ENCODE measurements around the gene DNM3. TPM values are rescaled to one million over a fixed set of nuclear protein-coding genes. Genes with fewer than 3 reads are reported as not detected.

DNM3 gene
- total and polyA plus RNA-seq, 9 donors, result 3.1 to 6.5 (median 4.4) TPM

DNA sequence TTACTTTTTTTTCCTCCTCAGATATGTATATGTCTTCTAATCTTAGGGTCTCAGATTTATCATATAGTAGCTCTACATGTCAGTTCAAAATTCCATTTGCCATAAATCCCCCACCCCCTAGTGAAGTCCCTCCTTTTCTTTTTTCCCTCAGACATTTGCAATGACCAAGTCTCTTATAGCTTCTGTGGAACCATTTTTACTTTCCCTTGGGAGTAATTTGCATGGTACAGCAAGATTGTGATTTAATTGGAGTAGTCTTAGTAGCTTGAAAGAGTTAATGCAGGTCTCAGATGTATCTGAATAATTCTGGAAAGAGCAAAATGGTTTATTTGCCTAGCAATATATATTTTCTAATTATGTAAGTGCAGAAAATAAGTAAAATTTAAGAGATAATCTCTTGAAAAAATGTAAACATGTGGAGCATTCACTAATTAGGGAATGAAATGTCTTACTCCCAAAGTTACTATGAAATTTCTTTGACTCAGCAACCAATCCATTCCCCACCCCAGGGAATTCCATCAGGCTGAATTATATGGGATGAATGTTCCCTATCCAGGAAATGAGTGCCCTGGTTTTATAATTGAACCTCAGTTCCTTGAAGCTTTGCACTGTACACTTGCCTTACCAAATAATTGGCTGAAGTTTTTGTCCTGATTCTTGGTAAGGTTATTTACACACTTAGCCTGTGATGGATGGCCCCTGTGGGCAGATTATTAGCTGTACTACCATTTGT lies 267.0 kb downstream of the DNM3 start:
- H3K27ac ChIP-seq, result no peak overlapping the region
- H3K9me3 ChIP-seq, result no peaks in the 10 kb centered on the region
- TF ChIP-seq, protein P1, sequence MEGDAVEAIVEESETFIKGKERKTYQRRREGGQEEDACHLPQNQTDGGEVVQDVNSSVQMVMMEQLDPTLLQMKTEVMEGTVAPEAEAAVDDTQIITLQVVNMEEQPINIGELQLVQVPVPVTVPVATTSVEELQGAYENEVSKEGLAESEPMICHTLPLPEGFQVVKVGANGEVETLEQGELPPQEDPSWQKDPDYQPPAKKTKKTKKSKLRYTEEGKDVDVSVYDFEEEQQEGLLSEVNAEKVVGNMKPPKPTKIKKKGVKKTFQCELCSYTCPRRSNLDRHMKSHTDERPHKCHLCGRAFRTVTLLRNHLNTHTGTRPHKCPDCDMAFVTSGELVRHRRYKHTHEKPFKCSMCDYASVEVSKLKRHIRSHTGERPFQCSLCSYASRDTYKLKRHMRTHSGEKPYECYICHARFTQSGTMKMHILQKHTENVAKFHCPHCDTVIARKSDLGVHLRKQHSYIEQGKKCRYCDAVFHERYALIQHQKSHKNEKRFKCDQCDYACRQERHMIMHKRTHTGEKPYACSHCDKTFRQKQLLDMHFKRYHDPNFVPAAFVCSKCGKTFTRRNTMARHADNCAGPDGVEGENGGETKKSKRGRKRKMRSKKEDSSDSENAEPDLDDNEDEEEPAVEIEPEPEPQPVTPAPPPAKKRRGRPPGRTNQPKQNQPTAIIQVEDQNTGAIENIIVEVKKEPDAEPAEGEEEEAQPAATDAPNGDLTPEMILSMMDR (IDR thresholded peaks at IDR 0.05), result no peak
- TF ChIP-seq POLR2A (IDR thresholded peaks at IDR 0.05) (no peak), EP300 (IDR thresholded peaks at IDR 0.05) (no peak)
- intact Hi-C loops (cut with DNase I), result no loop called here
- no peaks in the 10 kb centered on the region for H3K4me1 ChIP-seq (ENCODE audit: insufficient read depth)
- H3K4me3 ChIP-seq, result no peak overlapping the region
- no peak for DNase-seq
- H3K27me3 ChIP-seq, result no peaks in the 10 kb centered on the region
- no peaks in the 10 kb centered on the region for H3K36me3 ChIP-seq

DNA sequence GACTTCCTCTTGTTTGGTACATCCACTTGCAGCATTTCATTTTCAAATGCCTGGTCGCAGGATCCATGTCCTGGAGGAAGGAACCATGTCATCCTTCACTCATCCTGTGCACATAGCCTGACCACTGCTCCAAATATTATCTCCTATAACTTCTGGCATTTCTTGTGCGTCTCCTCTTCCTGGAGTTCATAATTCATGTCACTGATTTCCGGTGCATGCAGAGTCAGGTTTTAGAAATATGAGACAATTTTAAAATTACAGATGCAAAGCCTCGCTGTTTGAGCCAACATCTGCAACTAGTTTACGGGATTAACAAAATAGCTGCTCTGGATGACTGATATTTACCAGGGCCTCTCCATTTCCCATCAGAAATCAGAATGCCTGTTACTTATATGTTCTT lies 268.1 kb downstream of the DNM3 start:
- H3K36me3 ChIP-seq, result no peaks in the 10 kb centered on the region
- no peaks in the 10 kb centered on the region for H3K27me3 ChIP-seq
- no peak overlapping the region for H3K4me3 ChIP-seq
- no peaks in the 10 kb centered on the region for H3K4me1 ChIP-seq (ENCODE audit: insufficient read depth)
- no peaks in the 10 kb centered on the region for H3K9me3 ChIP-seq
- DNase-seq, result no peak
- H3K27ac ChIP-seq, result no peak overlapping the region
- TF ChIP-seq, protein P1 (IDR thresholded peaks at IDR 0.05), result no peak
- TF ChIP-seq POLR2A (IDR thresholded peaks at IDR 0.05) (no peak), EP300 (IDR thresholded peaks at IDR 0.05) (no peak)
- intact Hi-C loops (cut with DNase I), result no loop called here
- 43 to 63% (median 60%) methylated on average over 5 of the region's 5 CpGs for WGBS, 3 donors

DNA sequence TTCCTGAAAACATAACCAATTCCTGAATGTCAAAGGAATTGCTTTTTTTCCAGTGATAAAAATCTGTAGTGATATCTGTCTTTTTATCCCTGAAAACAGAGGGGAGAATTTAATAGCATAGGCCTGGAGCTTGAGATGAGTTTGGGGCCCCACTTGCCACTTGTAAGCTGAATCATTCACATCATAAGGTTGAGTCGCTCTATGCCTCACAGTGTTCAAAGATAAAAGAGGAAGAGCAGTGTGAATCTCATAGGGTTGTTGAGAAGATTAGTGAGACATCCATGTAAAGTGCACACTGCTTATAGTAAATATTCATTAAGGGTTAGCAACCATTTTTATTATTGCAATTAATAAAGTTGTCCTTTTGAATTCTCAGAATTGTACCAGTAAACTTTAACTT lies 271.3 kb downstream of the DNM3 start:
- no peaks in the 10 kb centered on the region for H3K36me3 ChIP-seq
- H3K4me1 ChIP-seq (ENCODE audit: insufficient read depth), result no peaks in the 10 kb centered on the region
- intact Hi-C loops (cut with DNase I), result no loop called here
- no peak for TF ChIP-seq EP300 (IDR thresholded peaks at IDR 0.05)
- TF ChIP-seq, protein P1 (IDR thresholded peaks at IDR 0.05), result no peak
- no peak for TF ChIP-seq POLR2A (IDR thresholded peaks at IDR 0.05)
- no peak for DNase-seq
- H3K27me3 ChIP-seq, result no peaks in the 10 kb centered on the region
- H3K27ac ChIP-seq, result no peak overlapping the region
- H3K4me3 ChIP-seq, result no peak overlapping the region
- WGBS, 3 donors, result 95 to 100% (median 100%) methylated on average over 1 of the region's 1 CpG
- H3K9me3 ChIP-seq, result no peaks in the 10 kb centered on the region

DNA sequence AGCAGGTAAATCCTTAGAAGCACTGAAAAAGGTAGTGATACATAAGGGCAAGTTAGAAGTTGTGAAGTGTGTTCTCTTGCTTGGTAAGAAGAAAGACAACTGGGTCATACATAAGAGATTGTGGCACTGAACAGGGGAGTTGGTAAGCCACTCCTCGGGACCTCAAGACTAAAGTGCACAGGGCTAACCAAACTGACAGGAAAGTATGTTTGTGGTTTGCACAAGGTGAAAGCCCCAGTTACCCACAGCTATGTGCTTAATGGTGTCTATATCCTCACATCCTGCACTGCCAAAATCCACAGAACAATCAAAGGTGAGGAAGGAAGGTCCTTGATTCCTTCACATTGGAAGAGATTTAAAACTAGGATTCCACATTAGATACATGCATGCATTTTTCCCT lies 276.5 kb downstream of the DNM3 start:
- no peak for DNase-seq
- H3K27me3 ChIP-seq, result no peaks in the 10 kb centered on the region
- no peaks in the 10 kb centered on the region for H3K9me3 ChIP-seq
- H3K36me3 ChIP-seq, result no peaks in the 10 kb centered on the region
- H3K4me1 ChIP-seq (ENCODE audit: insufficient read depth), result peaks cover 7% of the 10 kb centered on the region
- no peak overlapping the region for H3K4me3 ChIP-seq
- no peak for TF ChIP-seq POLR2A (IDR thresholded peaks at IDR 0.05)
- TF ChIP-seq, protein P1 (IDR thresholded peaks at IDR 0.05), result no peak
- TF ChIP-seq EP300 (IDR thresholded peaks at IDR 0.05), result no peak
- 83 to 90% (median 87%) methylated on average over 1 of the region's 1 CpG for WGBS, 3 donors
- intact Hi-C loops (cut with DNase I), result no loop called here
- H3K27ac ChIP-seq, result no peak overlapping the region
